NCI-H1417 treated with DMSO at 0.1 percent for 48 hours (cell line): Measurements from ENCODE around the gene RBFA.
"Not testable (repeated sequence)": the region's sequence is repeated elsewhere in the genome, so short reads cannot be mapped to it uniquely, and the experiment has no call there.

Experiments used
- DNase-seq: peaks from one replicate; lab custom pipeline; 2025; lab: John Stamatoyannopoulos, UW

Gene RBFA

DNA sequence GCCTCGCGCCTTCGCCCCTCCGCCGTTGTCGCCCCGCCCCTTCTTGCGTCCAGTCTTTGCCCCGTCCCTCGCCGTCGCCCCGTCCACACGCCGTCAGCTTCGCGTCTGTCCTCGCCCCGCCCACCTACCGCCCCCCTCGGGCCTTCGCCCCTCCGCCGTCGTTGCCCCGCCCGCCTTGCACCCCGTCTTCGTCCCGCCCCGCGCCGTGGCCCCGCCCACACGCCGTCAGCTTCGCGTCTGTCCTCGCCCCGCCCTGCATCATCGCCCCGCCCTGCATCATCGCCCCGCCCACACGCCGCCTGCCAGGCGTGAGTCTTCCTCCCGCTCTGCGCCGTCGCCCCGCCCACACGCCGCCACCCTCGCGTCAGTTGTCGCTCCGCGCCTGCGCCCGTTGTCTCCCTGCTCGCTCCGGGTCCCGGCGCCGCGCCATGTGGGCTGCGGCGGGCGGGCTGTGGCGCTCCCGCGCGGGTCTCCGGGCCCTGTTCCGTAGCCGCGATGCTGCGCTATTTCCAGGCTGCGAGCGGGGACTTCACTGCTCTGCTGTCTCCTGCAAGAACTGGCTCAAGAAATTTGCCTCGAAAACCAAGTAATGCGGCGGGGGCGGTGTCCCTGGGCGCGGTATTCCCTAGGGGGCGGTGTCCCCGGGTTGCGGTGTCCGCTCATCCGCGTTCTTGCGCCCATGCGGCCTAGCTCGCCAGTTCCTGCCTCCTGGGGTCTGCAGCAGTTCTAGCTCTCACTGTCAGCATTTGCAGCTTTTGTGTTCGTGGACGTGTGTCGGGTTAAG is at the start of gene RBFA:
RBFA (plus strand) TSS at position 367 of the 784 bp plus-strand sequence; CDS start at position 429, 62 bp downstream.
- peak; percentile 100 for DNase-seq

DNA sequence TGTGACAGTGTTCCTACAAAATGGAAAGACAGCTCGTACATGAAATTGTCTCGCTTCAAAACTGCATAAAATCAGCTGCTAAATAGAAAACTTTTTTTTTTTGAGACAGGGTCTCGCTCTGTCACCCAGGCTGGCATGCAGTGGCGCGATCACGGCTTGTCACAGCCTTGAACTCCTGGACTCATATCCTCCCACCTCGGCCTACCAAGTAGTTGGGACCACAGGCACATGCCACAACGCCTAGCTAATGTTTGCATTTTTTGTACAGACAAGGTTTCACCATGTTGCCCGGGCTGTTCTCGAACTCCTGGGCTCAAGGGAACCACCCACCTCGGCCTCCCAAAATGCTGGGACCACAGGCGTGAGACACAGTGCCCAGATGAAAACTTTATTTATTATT is 49.1 kb upstream of the RBFA start:
- DNase-seq, result no peak

DNA sequence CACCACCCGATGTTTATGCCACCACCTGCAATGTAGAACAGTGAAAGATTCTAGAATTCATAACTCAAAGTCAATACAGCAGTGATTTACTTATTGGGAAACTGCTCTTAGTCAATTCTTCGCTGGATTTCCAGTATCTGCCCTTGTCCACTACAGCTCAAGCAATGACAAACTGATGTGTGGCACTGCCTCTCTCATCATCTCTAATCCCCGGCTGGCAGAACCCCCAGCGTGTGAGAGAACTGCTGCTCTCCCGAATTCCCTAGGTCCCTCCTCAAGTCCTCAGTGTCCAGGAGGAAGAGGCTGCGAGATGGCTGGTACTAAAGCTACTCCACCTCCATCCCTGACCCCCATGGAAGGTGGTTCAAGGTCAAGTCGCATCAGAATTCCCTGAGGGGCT is 47.5 kb upstream of the RBFA start:
- DNase-seq, result no peak

GRCh38 chr18:79987566-79987965 is 46.7 kb upstream of the RBFA start:
- DNase-seq, result no peak

DNA sequence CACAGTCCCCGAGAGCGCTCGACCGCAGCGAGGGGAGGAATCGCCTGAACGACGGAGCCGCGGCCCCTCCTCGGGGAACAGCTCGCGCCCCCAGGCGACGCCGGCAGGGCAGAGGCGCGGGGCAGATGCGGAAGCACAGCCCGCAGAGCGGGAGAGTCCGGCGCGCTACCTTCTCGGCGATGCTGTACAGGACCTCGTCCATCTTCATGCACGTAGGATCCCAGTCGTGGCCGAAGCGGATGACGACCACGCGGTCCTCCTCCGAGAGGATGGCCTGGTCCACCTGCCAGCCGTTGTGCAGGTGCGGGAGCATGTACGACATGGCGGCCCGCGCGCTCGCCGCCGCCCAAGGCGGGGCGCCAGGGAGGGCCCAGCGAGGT is 46.2 kb upstream of the RBFA start:
- no peak for DNase-seq

- peak; percentile 73 for DNase-seq
Observed at GRCh38 chr18:79988451-79989194, 45.6 kb upstream of the RBFA start, which contains the start of gene TXNL4A. TXNL4A (minus strand) TSS chr18:79988563; CDS start chr18:79988392, 171 bp downstream.

DNA sequence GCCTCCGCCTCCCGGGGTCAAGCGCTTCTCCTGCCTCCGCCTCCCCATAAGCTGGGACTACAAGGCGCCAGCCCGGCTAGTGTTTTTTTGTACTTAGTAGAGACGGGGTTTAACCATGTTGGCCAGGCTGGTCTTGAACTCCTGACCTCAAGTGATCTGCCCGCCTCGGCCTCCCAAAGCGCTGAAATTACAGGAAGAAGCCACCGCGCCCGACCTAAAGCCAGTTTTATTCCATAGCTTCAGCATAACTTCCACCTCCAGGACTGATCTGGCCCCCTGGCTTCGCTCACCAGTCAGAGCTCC is 45.1 kb upstream of the RBFA start:
- no peak for DNase-seq

- DNase-seq, result no peak
Observed at GRCh38 chr18:79991494-79991893, 42.7 kb upstream of the RBFA start.

DNA sequence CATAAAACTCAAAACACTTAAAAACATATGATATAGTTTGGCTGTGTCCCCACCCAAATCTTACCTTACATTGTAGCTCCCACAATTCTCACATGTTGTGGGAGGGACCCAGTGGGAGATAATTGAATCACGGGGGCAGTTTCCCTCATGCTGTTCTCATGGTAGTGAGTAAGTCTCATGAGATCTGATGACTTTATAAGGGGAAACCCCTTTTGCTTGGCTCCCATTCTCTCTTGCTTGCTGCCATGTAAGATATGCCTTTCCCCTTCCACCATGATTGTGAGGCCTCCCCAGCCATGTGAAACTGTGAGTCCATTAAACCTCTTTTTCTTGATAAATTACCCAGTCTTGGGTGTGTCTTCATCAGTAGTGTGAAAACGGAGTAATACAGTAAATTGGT is 34.5 kb upstream of the RBFA start:
- DNase-seq, result not testable (repeated sequence)

- DNase-seq, result no peak
Observed at GRCh38 chr18:80000877-80001276, 33.4 kb upstream of the RBFA start.

- no peak for DNase-seq
Observed at GRCh38 chr18:80002468-80002867, 31.8 kb upstream of the RBFA start.

- no peak for DNase-seq
Observed at GRCh38 chr18:80004600-80005342, 29.5 kb upstream of the RBFA start.

DNA sequence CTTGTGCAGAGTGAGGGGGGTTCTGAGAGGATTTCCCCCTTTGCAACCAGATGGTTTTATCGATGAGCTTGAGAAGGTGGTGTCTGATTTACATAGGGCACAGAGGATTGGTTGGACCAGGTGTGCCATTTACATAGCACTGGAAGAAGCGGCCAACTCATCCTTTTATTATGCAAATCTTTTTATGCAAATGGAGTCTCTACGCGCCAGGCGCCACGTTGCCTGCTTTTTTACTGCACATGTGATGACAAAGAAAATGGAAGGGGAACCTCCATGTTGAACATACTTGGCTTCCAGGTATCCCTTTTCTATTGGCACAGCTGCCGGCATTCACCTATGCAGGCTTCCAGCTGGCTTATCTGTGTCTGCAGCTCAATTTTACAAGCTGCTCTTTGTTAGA is 27.5 kb upstream of the RBFA start:
- DNase-seq, result no peak

GRCh38 chr18:80009661-80010550 is 24.3 kb upstream of the RBFA start:
- no peak for DNase-seq

GRCh38 chr18:80010551-80010906 is 23.7 kb upstream of the RBFA start:
- DNase-seq, result no peak

DNA sequence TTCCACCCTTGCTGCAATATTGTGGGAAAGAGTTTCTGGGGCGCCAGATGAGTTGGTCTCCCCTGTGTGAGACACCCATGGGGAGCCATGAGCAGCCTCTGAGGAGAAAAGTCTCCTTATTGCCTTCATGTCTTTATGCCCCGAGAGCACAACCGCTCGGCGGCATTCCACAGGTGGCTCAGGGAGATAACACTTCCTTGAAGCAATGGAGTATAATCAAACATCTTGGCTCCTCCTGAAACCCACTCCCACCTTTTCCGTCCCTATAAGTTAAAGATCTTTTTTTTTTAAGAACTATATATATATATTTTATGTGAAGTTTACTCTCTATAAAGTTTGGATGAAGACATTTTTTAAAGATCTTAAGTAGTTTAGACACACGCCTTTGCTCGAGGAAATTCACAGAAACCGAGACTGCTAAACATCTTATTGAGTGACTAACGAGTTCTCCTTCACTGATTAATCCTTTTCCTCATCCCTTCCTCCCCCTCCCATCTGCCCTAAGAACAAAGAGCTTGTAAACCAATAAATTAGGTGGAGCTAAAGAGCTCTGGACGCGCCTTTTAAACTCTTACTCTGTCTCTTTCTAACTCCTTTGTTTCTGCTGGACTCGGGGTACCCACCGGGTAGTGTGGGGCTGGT is 22.6 kb upstream of the RBFA start:
- not testable (repeated sequence) for DNase-seq

DNA sequence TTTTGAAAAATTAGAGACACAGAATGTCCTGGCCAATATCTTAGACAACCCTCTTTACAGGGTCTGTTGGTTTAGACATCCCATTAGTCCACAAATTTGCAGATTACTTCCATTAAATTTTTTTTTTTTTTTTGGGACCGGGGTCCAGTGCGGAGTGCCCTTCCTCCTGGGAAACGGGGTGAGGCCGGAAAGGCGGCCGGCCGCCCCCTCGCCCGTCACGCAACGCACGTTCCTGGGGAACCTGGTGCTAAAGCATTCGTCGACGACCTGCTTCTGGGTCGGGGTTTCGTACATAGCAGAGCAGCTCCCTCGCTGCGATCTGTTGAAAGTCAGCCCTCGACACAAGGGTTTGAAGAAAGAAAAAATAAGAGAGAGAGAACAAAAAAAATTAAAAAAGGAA is 21.5 kb upstream of the RBFA start:
- DNase-seq, result no peak

- no peak for DNase-seq
Observed at GRCh38 chr18:80022613-80023012, 11.6 kb upstream of the RBFA start.

- DNase-seq, result no peak
Observed at GRCh38 chr18:80023173-80023572, 11.1 kb upstream of the RBFA start.

DNA sequence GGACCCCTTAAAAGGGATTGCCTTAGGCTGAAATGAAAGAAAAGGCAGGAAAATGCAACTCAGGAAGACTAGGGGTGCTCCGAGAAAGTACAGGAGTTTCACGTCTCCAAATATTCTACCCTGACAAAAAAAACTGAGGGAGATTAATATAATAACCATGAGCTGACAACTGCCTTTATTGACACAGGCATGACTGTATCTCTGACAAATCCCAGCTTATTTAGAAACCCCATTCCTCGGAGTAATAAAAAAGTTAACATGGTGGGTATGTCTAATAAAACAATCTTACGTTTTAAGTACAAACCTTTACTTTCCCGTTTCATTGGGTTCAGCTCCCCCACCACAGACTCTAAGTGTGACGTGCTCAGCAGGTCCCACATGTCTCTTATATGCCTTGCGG is 7.9 kb upstream of the RBFA start:
- DNase-seq, result no peak

- not testable (repeated sequence) for DNase-seq
Observed at GRCh38 chr18:80027719-80028118, 6.5 kb upstream of the RBFA start.
